Measurements from ENCODE around the gene DOCK11. TPM values are rescaled to one million over a fixed set of nuclear protein-coding genes. Genes with fewer than 3 reads are reported as not detected.
"Not testable (repeated sequence)": the region's sequence is repeated elsewhere in the genome, so short reads cannot be mapped to it uniquely, and the experiment has no call there.

The DOCK11 gene
- total RNA-seq, 2 donors from 2014 or later, result 3.1 to 3.4 TPM

DNA sequence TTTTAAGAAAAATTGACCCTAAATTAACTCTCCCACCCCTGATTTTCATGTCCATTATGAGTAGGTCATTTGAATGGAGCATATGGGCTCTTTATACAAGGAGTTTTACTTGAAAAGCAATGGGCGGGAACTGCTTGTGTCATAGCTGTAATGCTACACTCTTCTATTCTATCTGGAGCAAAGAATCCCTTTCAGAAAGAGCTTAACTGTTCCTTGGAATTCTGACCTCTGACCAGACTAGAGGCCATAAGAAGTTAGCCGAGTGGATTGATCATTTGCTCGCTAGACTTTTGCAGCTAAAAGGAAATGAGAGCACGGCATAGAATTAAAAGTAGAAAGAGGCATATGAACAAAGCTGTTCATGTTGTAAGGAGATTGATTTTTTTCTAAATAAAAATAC lies 79.1 kb downstream of the DOCK11 start:
- Mint-ChIP-seq H3K27ac (no peak overlapping the region), H3K4me1 (no peaks in the 10 kb centered on the region), H3K36me3 (ENCODE audit: low read depth) (no peaks in the 10 kb centered on the region), H3K4me3 (no peak overlapping the region), H3K27me3 (ENCODE audit: insufficient read depth) (no peaks in the 10 kb centered on the region), H3K9me3 (peaks cover 31% of the 10 kb centered on the region)
- no peaks in the 10 kb centered on the region for H3K4me1 ChIP-seq (ENCODE audit: control insufficient read depth, insufficient read depth, low read length)
- no peak overlapping the region for H3K4me3 ChIP-seq (ENCODE audit: low read length)
- H3K27me3 ChIP-seq (ENCODE audit: control insufficient read depth, insufficient read depth, low read length, poor library complexity, severe bottlenecking), result no peaks in the 10 kb centered on the region
- no peak overlapping the region for H3K27ac ChIP-seq (ENCODE audit: low read depth, low read length)
- no peaks in the 10 kb centered on the region for H3K36me3 ChIP-seq (ENCODE audit: control insufficient read depth, insufficient read depth, low read length)
- H3K9me3 ChIP-seq (ENCODE audit: control insufficient read depth, low read length), result no peaks in the 10 kb centered on the region
- TF ChIP-seq, protein P1, sequence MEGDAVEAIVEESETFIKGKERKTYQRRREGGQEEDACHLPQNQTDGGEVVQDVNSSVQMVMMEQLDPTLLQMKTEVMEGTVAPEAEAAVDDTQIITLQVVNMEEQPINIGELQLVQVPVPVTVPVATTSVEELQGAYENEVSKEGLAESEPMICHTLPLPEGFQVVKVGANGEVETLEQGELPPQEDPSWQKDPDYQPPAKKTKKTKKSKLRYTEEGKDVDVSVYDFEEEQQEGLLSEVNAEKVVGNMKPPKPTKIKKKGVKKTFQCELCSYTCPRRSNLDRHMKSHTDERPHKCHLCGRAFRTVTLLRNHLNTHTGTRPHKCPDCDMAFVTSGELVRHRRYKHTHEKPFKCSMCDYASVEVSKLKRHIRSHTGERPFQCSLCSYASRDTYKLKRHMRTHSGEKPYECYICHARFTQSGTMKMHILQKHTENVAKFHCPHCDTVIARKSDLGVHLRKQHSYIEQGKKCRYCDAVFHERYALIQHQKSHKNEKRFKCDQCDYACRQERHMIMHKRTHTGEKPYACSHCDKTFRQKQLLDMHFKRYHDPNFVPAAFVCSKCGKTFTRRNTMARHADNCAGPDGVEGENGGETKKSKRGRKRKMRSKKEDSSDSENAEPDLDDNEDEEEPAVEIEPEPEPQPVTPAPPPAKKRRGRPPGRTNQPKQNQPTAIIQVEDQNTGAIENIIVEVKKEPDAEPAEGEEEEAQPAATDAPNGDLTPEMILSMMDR (conservative IDR thresholded peaks at IDR 0.05), result no peak
- no peak for DNase-seq
- WGBS, 2 experiments (ENCODE audit: insufficient coverage in 1 of 2, insufficient read length in 1 of 2), result 60 to 87% methylated on average over 2 to 3 of the region's 4 CpGs
- no peak overlapping the region for H3K9ac ChIP-seq (ENCODE audit: extremely low read depth, low read length, poor library complexity, severe bottlenecking)

DNA sequence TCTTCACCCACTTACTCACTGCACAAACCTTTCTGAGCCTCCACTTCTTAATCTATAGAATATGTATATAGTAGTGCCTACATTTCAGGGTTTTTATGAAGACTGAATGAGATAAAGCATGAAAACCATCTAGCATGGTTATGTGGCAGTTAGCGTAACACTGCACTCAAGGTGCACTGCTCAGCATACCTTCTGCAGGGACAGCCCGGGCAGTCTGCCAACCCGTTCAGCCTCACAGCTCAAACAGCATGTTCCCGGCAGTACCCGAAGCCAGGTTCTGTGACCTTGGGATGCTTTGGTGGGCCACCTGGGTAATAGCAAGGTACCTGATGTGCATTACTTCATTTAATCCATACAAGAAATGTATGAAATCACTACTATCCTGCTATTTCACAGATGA lies 81.4 kb downstream of the DOCK11 start:
- Histone ChIP-seq H3K27ac (ENCODE audit: low read depth, low read length) (no peak overlapping the region), H3K9me3 (ENCODE audit: control insufficient read depth, low read length) (no peaks in the 10 kb centered on the region), H3K4me3 (ENCODE audit: low read length) (no peak overlapping the region), H3K9ac (ENCODE audit: extremely low read depth, low read length, poor library complexity, severe bottlenecking) (no peak overlapping the region), H3K36me3 (ENCODE audit: control insufficient read depth, insufficient read depth, low read length) (no peaks in the 10 kb centered on the region), H3K4me1 (ENCODE audit: control insufficient read depth, insufficient read depth, low read length) (no peaks in the 10 kb centered on the region), H3K27me3 (ENCODE audit: control insufficient read depth, insufficient read depth, low read length, poor library complexity, severe bottlenecking) (no peaks in the 10 kb centered on the region)
- Mint-ChIP-seq H3K4me3 (no peak overlapping the region), H3K36me3 (ENCODE audit: low read depth) (no peaks in the 10 kb centered on the region), H3K4me1 (no peaks in the 10 kb centered on the region), H3K27me3 (ENCODE audit: insufficient read depth) (no peaks in the 10 kb centered on the region), H3K9me3 (peaks cover 29% of the 10 kb centered on the region), H3K27ac (no peak overlapping the region)
- no peak for DNase-seq
- TF ChIP-seq, protein P1 (conservative IDR thresholded peaks at IDR 0.05), result no peak
- WGBS, 2 experiments (ENCODE audit: insufficient coverage in 1 of 2, insufficient read length in 1 of 2), result 93% methylated on average over 5 of the region's 5 CpGs; no CpG with 5 or more reads in 1 of the 2 experiments

DNA sequence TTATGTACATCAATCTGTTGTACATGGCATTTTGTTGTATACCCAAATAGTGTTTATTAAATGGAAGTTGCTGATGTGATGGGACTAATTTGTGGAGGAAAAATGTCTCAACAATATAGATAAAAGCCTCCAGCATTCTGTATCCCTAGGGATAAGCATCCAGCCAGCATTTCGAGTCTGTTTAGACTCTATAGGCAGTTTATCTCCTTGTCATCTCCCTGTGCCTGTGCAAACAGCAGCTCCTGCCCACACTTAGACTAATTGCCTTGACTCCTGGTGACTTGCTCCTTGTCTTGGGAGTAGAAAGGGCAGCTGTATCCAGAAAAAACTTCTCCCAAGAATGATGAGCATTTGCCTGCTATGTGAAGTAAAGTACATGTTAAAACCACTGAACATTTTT lies 83.8 kb downstream of the DOCK11 start:
- no peak overlapping the region for H3K4me3 ChIP-seq (ENCODE audit: low read length)
- peaks cover 2% of the 10 kb centered on the region for H3K36me3 Mint-ChIP-seq (ENCODE audit: low read depth)
- DNase-seq, result no peak
- no peak overlapping the region for H3K27ac Mint-ChIP-seq
- no peaks in the 10 kb centered on the region for H3K4me1 Mint-ChIP-seq
- no peaks in the 10 kb centered on the region for H3K9me3 ChIP-seq (ENCODE audit: control insufficient read depth, low read length)
- WGBS, 2 experiments (ENCODE audit: insufficient coverage in 1 of 2, insufficient read length in 1 of 2), result 87% methylated on average over 1 of the region's 1 CpG; no CpG with 5 or more reads in 1 of the 2 experiments
- no peaks in the 10 kb centered on the region for H3K27me3 ChIP-seq (ENCODE audit: control insufficient read depth, insufficient read depth, low read length, poor library complexity, severe bottlenecking)
- TF ChIP-seq, protein P1 (conservative IDR thresholded peaks at IDR 0.05), result no peak
- H3K36me3 ChIP-seq (ENCODE audit: control insufficient read depth, insufficient read depth, low read length), result no peaks in the 10 kb centered on the region
- H3K27me3 Mint-ChIP-seq (ENCODE audit: insufficient read depth), result no peaks in the 10 kb centered on the region
- no peak overlapping the region for H3K4me3 Mint-ChIP-seq
- H3K9me3 Mint-ChIP-seq, result peaks cover 33% of the 10 kb centered on the region
- no peaks in the 10 kb centered on the region for H3K4me1 ChIP-seq (ENCODE audit: control insufficient read depth, insufficient read depth, low read length)
- H3K9ac ChIP-seq (ENCODE audit: extremely low read depth, low read length, poor library complexity, severe bottlenecking), result no peak overlapping the region
- H3K27ac ChIP-seq (ENCODE audit: low read depth, low read length), result no peak overlapping the region

DNA sequence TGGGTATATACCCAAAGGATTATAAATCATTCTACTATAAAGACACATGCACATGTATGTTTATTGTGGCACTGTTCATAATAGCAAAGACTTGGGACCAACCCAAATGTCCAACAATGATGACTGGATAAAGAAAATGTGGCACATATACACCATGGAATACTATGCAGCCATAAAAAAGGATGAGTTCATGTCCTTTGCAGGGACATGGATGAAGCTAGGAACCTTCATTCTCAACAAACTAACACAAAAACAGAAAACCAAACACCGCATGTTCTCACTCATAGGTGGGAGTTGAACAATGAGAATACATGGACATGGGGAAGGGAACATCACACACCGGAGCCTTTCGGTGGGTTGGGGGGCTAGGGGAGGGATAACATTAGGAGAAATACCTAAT lies 87.3 kb downstream of the DOCK11 start:
- H3K9me3 Mint-ChIP-seq, result peaks cover 44% of the 10 kb centered on the region
- H3K27me3 Mint-ChIP-seq (ENCODE audit: insufficient read depth); H3K27ac ChIP-seq (ENCODE audit: low read depth, low read length); H3K4me3 Mint-ChIP-seq; H3K27me3 ChIP-seq (ENCODE audit: control insufficient read depth, insufficient read depth, low read length, poor library complexity, severe bottlenecking); H3K36me3 ChIP-seq (ENCODE audit: control insufficient read depth, insufficient read depth, low read length); H3K9ac ChIP-seq (ENCODE audit: extremely low read depth, low read length, poor library complexity, severe bottlenecking); H3K27ac Mint-ChIP-seq; H3K36me3 Mint-ChIP-seq (ENCODE audit: low read depth); H3K4me1 ChIP-seq (ENCODE audit: control insufficient read depth, insufficient read depth, low read length); H3K9me3 ChIP-seq (ENCODE audit: control insufficient read depth, low read length); H3K4me1 Mint-ChIP-seq; DNase-seq; H3K4me3 ChIP-seq (ENCODE audit: low read length): not testable (repeated sequence)
- WGBS, 2 experiments (ENCODE audit: insufficient coverage in 1 of 2, insufficient read length in 1 of 2), result 100% methylated on average over 1 to 2 of the region's 3 CpGs
